ENCODE measurements around the gene CIAO2B.

Gene CIAO2B

DNA sequence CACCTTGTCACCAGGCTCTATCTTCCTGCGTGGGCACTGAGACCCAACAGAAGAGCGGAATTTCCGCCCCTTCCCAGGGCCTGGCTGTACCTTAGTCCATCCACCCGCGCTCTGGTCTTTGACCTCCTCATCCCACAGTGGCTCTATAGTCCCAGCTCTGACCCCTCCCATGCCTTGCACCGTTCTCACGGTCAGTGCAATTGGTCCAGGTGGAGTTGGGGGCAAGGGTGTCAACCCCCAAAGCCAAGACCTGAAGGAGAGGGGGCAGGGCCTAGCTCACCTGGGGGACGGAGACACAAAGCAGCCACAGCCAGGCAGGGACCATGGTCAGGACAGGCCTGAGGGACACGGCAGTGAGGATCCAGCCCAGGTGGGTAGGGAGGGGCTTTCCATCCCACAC, 16.5 kb downstream of the CIAO2B start:
- H3K9me3 ChIP-seq, result no peaks in the 10 kb centered on the region
- H3K36me3 ChIP-seq, result no peaks in the 10 kb centered on the region
- H3K4me1 ChIP-seq, result peaks cover 15% of the 10 kb centered on the region
- no peak overlapping the region for H3K4me3 ChIP-seq (ENCODE audit: low read depth, low read length)
- H3K27me3 ChIP-seq, result no peaks in the 10 kb centered on the region
- TF ChIP-seq CTCF (IDR thresholded peaks at IDR 0.05; ENCODE audit: low read depth, low read length), result no peak
- DNase-seq, result no peak

DNA sequence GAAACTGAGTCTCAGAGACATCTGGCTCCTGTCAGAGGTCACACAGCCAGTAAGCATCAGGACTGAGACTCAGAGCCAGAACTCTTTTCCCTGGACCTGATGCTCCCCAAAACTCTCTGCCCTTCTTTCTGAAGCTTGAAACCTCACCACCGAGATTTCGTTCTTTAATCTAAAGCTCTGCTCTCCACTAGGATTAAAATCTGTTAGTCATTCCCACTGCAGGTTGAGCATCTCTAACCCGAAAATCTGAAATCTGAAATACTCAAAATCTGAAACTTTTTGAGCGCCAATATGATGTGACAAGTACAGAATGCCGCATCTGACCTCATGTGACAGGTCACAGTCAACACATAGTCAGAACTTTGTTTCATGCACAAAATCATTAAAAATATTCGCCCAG, 17.7 kb downstream of the CIAO2B start:
- Histone ChIP-seq H3K4me1 (peaks cover 14% of the 10 kb centered on the region), H3K36me3 (no peaks in the 10 kb centered on the region), H3K27me3 (no peaks in the 10 kb centered on the region), H3K9me3 (no peaks in the 10 kb centered on the region), H3K4me3 (ENCODE audit: low read depth, low read length) (no peak overlapping the region)
- no peak for TF ChIP-seq CTCF (IDR thresholded peaks at IDR 0.05; ENCODE audit: low read depth, low read length)
- DNase-seq, result no peak

GRCh38 chr16:66915041-66915440, 19.2 kb downstream of the CIAO2B start:
- Histone ChIP-seq H3K27me3 (no peaks in the 10 kb centered on the region), H3K4me3 (ENCODE audit: low read depth, low read length) (no peak overlapping the region), H3K36me3 (no peaks in the 10 kb centered on the region), H3K4me1 (peaks cover 14% of the 10 kb centered on the region), H3K9me3 (no peaks in the 10 kb centered on the region)
- TF ChIP-seq CTCF (IDR thresholded peaks at IDR 0.05; ENCODE audit: low read depth, low read length), result no peak
- DNase-seq, result no peak

- H3K36me3 ChIP-seq, result no peaks in the 10 kb centered on the region
- H3K4me3 ChIP-seq (ENCODE audit: low read depth, low read length), result no peak overlapping the region
- no peak for TF ChIP-seq CTCF (IDR thresholded peaks at IDR 0.05; ENCODE audit: low read depth, low read length)
- DNase-seq, result no peak
- H3K9me3 ChIP-seq, result no peaks in the 10 kb centered on the region
- H3K4me1 ChIP-seq, result peaks cover 9% of the 10 kb centered on the region
- no peaks in the 10 kb centered on the region for H3K27me3 ChIP-seq
Measured at GRCh38 chr16:66914541-66914940, 19.7 kb downstream of the CIAO2B start.

GRCh38 chr16:66913711-66914110, 20.5 kb downstream of the CIAO2B start:
- no peak for TF ChIP-seq CTCF (IDR thresholded peaks at IDR 0.05; ENCODE audit: low read depth, low read length)
- Histone ChIP-seq H3K4me1 (0 out of 2 replicates have a peak, but pooled peaks cover under 1% of the 10 kb centered on the region), H3K4me3 (ENCODE audit: low read depth, low read length) (no peak overlapping the region), H3K9me3 (no peaks in the 10 kb centered on the region), H3K36me3 (no peaks in the 10 kb centered on the region), H3K27me3 (no peaks in the 10 kb centered on the region)
- DNase-seq, result no peak

DNA sequence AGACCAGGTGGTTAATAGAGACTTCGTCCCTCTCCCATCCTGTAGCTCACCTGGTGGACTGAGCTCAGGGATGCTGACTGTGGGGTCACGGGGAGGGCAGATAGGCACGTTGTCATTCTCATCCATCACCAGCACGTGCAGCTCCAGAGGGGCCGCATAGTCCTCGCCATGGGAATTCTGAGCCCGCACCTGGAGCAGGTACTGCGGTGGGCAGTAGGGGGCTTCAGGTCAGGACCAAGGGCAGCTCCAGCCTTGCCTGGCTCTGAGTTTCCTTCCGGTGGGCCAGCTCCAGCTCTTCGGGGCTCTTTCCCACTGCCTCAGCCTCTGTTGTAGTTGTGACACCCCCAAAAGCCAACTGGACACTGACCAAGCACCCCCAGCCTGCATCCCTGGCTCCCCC, 21.1 kb downstream of the CIAO2B start:
- H3K4me1 ChIP-seq, result no peaks in the 10 kb centered on the region
- TF ChIP-seq CTCF (IDR thresholded peaks at IDR 0.05; ENCODE audit: low read depth, low read length), result no peak
- no peaks in the 10 kb centered on the region for H3K27me3 ChIP-seq
- H3K9me3 ChIP-seq, result no peaks in the 10 kb centered on the region
- no peak for DNase-seq
- H3K36me3 ChIP-seq, result no peaks in the 10 kb centered on the region
- no peak overlapping the region for H3K4me3 ChIP-seq (ENCODE audit: low read depth, low read length)

Measured in BE2C (cell line).